ENCODE data around the gene HEATR5B. TPM values are rescaled to one million over a fixed set of nuclear protein-coding genes. Genes with fewer than 3 reads are reported as not detected.
A peak's percentile ranks its signal among the peaks of the same experiment; 100 is the strongest.

Gene HEATR5B
- polyA plus RNA-seq, 1 donor (not counting 4 experiments of a cell fraction or from before 2014, with no cell fraction given): 21.1 TPM

- Histone ChIP-seq H4K20me1 (ENCODE audit: control insufficient read depth, extremely low read depth, insufficient read depth, low read length) (no peaks in the 10 kb centered on the region), H3K4me2 (ENCODE audit: control insufficient read depth, extremely low read depth, insufficient read depth, low read depth, low read length) (peak overlapping the region; percentile 88), H3K36me3 (ENCODE audit: control insufficient read depth in 2 of 2, extremely low read depth in 1 of 2, insufficient read depth in 2 of 2, low read length in 2 of 2) (no peaks in the 10 kb centered on the region), H3K9ac (ENCODE audit: control insufficient read depth, extremely low read depth, insufficient read depth, low read length) (peak overlapping the region; percentile 94), H3K4me3 (ENCODE audit: control insufficient read depth in 2 of 3, extremely low read depth in 1 of 3, insufficient read depth in 2 of 3, low read depth in 1 of 3, low read length in 3 of 3) (peak overlapping the region; percentile 80 to 100 (median 94)), H3K27ac (ENCODE audit: control insufficient read depth, insufficient read depth, low read length) (peak overlapping the region; percentile 79), H2AFZ (ENCODE audit: control insufficient read depth, low read length) (peak overlapping the region; percentile 77), H3K4me1 (ENCODE audit: control insufficient read depth, extremely low read depth, insufficient read depth, low read length) (peaks cover 32% of the 10 kb centered on the region), H3K9me3 (ENCODE audit: control insufficient read depth, low read depth, low read length) (no peaks in the 10 kb centered on the region), H3K9me1 (ENCODE audit: control insufficient read depth, extremely low read depth, insufficient read depth, low read length) (no peaks in the 10 kb centered on the region), H3K27me3 (ENCODE audit: control insufficient read depth, extremely low read depth, insufficient read depth, low read length) (no peaks in the 10 kb centered on the region), H3K79me2 (ENCODE audit: control insufficient read depth, insufficient read depth, low read length) (peaks cover 50% of the 10 kb centered on the region)
- DNase-seq (ENCODE audit: low read depth, low spot score): no peak
- dilution Hi-C loops (cut with MboI; ENCODE audit: extremely low pct_ligation_motif_present, low sequenced_read_pairs): no loop called here
- TF ChIP-seq CTCF (optimal IDR thresholded peaks at IDR 0.05 in 1 of 3, IDR thresholded peaks at IDR 0.05 in 1 of 3, conservative IDR thresholded peaks at IDR 0.05 in 1 of 3; ENCODE audit: extremely low read depth in 1 of 3, insufficient read depth in 2 of 3, low read length in 3 of 3): no peak
- no peak for FAIRE-seq
Observed at GRCh38 chr2:36965751-36966369, 118.3 kb downstream of the HEATR5B start.

- Histone ChIP-seq H2AFZ (ENCODE audit: control insufficient read depth, low read length) (peak overlapping the region; percentile 3), H3K9me3 (ENCODE audit: control insufficient read depth, low read depth, low read length) (no peaks in the 10 kb centered on the region), H3K27ac (ENCODE audit: control insufficient read depth, insufficient read depth, low read length) (peak overlapping the region; percentile 79), H3K4me1 (ENCODE audit: control insufficient read depth, extremely low read depth, insufficient read depth, low read length) (peaks cover 32% of the 10 kb centered on the region), H3K4me2 (ENCODE audit: control insufficient read depth, extremely low read depth, insufficient read depth, low read depth, low read length) (peak overlapping the region; percentile 88), H3K9ac (ENCODE audit: control insufficient read depth, extremely low read depth, insufficient read depth, low read length) (peak overlapping the region; percentile 94), H3K79me2 (ENCODE audit: control insufficient read depth, insufficient read depth, low read length) (peaks cover 56% of the 10 kb centered on the region), H4K20me1 (ENCODE audit: control insufficient read depth, extremely low read depth, insufficient read depth, low read length) (no peaks in the 10 kb centered on the region), H3K4me3 (ENCODE audit: control insufficient read depth in 2 of 3, extremely low read depth in 1 of 3, insufficient read depth in 2 of 3, low read depth in 1 of 3, low read length in 3 of 3) (peak overlapping the region; percentile 80 to 100 (median 94)), H3K27me3 (ENCODE audit: control insufficient read depth, extremely low read depth, insufficient read depth, low read length) (no peaks in the 10 kb centered on the region), H3K9me1 (ENCODE audit: control insufficient read depth, extremely low read depth, insufficient read depth, low read length) (no peaks in the 10 kb centered on the region), H3K36me3 (ENCODE audit: control insufficient read depth in 2 of 2, extremely low read depth in 1 of 2, insufficient read depth in 2 of 2, low read length in 2 of 2) (no peaks in the 10 kb centered on the region)
- dilution Hi-C loops (cut with MboI; ENCODE audit: extremely low pct_ligation_motif_present, low sequenced_read_pairs): no loop called here
- DNase-seq (ENCODE audit: low read depth, low spot score) (no peak), FAIRE-seq (no peak)
- TF ChIP-seq CTCF (optimal IDR thresholded peaks at IDR 0.05 in 1 of 3, IDR thresholded peaks at IDR 0.05 in 1 of 3, conservative IDR thresholded peaks at IDR 0.05 in 1 of 3; ENCODE audit: extremely low read depth in 1 of 3, insufficient read depth in 2 of 3, low read length in 3 of 3) (no peak), EZH2 (IDR thresholded peaks at IDR 0.05; ENCODE audit: low read length) (no peak)
Observed at GRCh38 chr2:36965206-36965605, 119.0 kb downstream of the HEATR5B start.
